ENCODE data around the gene SEC14L5.
A peak's percentile ranks its signal among the peaks of the same experiment; 100 is the strongest.

SEC14L5 gene

GRCh38 chr16:4946917-4947316 is 11.2 kb upstream of the SEC14L5 start (continued):
- TF ChIP-seq ZNF664 (tag by site-specific recombination; IDR thresholded peaks at IDR 0.05) = no peak
- peak; percentile 100 for TF ChIP-seq ZNF366 (tag by site-specific recombination; conservative IDR thresholded peaks at IDR 0.05)
- TF ChIP-seq ZNF670 (tag by site-specific recombination; IDR thresholded peaks at IDR 0.05; ENCODE audit: low read depth) = peak; percentile 27; the same call in 1 of the 2 replicates
- TF ChIP-seq ZNF148 (tag by site-specific recombination; IDR thresholded peaks at IDR 0.05; ENCODE audit: borderline replicate concordance) = 0 out of 2 replicates have a peak, but pooled peaks have one; percentile 37

GRCh38 chr16:4947722-4948503 is 10.2 kb upstream of the SEC14L5 start:
- Histone ChIP-seq H3K27ac (ENCODE audit: extremely low read depth, low read depth, low read length) (no peak overlapping the region), H3K9me3 (ENCODE audit: control insufficient read depth, insufficient read depth, low read depth, low read length) (no peaks in the 10 kb centered on the region), H3K4me1 (ENCODE audit: control insufficient read depth, insufficient read depth, low read length) (peaks cover 25% of the 10 kb centered on the region), H3K4me3 (ENCODE audit: low read depth, low read length) (no peak overlapping the region), H3K36me3 (ENCODE audit: control insufficient read depth in 2 of 2, insufficient read depth in 1 of 2, low read length in 2 of 2) (no peaks in the 10 kb centered on the region)
- POLR2A ChIA-PET = interaction anchor here (0.7 to 1.3 kb wide), 2 partner anchors 145 to 214 kb away, joined by 3 read pairs; partner anchors contain the start of genes ANKS3, DNAAF8 and ROGDI
- CTCF ChIA-PET = interaction anchor here (1.0 kb wide), 1 partner anchor 8 kb away, joined by 3 read pairs; no protein-coding TSS in a partner anchor
- TF ChIP-seq ZNF423 (tag by site-specific recombination; IDR thresholded peaks at IDR 0.05) = no peak
- 0 out of 2 replicates have a peak, but pooled peaks have one; percentile 20 for TF ChIP-seq ZEB2 (tag by site-specific recombination; IDR thresholded peaks at IDR 0.05)
- peak; percentile 99 for TF ChIP-seq MZF1 (tag by site-specific recombination; IDR thresholded peaks at IDR 0.05; ENCODE audit: borderline replicate concordance)
- TF ChIP-seq KLF1 (tag by site-specific recombination; IDR thresholded peaks at IDR 0.05) = peak; percentile 67; the same call in 1 of the 2 replicates
- TF ChIP-seq ZNF510 (tag by site-specific recombination; IDR thresholded peaks at IDR 0.05; ENCODE audit: insufficient replicate concordance) = no peak
- TF ChIP-seq KLF10 (tag by site-specific recombination; IDR thresholded peaks at IDR 0.05) = 0 out of 2 replicates have a peak, but pooled peaks have one; percentile 35
- TF ChIP-seq ZBTB17 (tag by site-specific recombination; IDR thresholded peaks at IDR 0.05) = 0 out of 2 replicates have a peak, but pooled peaks have one; percentile 24
- TF ChIP-seq, protein P1, sequence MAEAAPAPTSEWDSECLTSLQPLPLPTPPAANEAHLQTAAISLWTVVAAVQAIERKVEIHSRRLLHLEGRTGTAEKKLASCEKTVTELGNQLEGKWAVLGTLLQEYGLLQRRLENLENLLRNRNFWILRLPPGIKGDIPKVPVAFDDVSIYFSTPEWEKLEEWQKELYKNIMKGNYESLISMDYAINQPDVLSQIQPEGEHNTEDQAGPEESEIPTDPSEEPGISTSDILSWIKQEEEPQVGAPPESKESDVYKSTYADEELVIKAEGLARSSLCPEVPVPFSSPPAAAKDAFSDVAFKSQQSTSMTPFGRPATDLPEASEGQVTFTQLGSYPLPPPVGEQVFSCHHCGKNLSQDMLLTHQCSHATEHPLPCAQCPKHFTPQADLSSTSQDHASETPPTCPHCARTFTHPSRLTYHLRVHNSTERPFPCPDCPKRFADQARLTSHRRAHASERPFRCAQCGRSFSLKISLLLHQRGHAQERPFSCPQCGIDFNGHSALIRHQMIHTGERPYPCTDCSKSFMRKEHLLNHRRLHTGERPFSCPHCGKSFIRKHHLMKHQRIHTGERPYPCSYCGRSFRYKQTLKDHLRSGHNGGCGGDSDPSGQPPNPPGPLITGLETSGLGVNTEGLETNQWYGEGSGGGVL (tag by site-specific recombination; IDR thresholded peaks at IDR 0.05) = peak; percentile 47
- no peak for TF ChIP-seq ZNF48 (tag by site-specific recombination; IDR thresholded peaks at IDR 0.05)
- TF ChIP-seq PATZ1 (tag by site-specific recombination; IDR thresholded peaks at IDR 0.05) = 0 out of 2 replicates have a peak, but pooled peaks have one; percentile 38
- TF ChIP-seq ZNF610 (tag by site-specific recombination; IDR thresholded peaks at IDR 0.05; ENCODE audit: borderline replicate concordance) = no peak
- TF ChIP-seq, protein P2, sequence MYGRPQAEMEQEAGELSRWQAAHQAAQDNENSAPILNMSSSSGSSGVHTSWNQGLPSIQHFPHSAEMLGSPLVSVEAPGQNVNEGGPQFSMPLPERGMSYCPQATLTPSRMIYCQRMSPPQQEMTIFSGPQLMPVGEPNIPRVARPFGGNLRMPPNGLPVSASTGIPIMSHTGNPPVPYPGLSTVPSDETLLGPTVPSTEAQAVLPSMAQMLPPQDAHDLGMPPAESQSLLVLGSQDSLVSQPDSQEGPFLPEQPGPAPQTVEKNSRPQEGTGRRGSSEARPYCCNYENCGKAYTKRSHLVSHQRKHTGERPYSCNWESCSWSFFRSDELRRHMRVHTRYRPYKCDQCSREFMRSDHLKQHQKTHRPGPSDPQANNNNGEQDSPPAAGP (tag by site-specific recombination; IDR thresholded peaks at IDR 0.05) = peak; percentile 84
- TF ChIP-seq YY2 (tag by site-specific recombination; IDR thresholded peaks at IDR 0.05) = no peak
- TF ChIP-seq ZIC2 (tag by site-specific recombination; IDR thresholded peaks at IDR 0.05) = peak; percentile 33
- TF ChIP-seq SP3 (tag by site-specific recombination; IDR thresholded peaks at IDR 0.05) = no peak
- no peak for TF ChIP-seq SETDB1 (IDR thresholded peaks at IDR 0.05; ENCODE audit: insufficient read length, low read length)
- no peak for TF ChIP-seq ZNF600 (tag by site-specific recombination; IDR thresholded peaks at IDR 0.05)

Data from HEK293 (cell line).